Activated gamma-delta T cell treated with Interleukin-2 at 50 U/mL for 16 hours (primary cell): ENCODE results near the gene CNOT6.
"Not testable (repeated sequence)": the region's sequence is repeated elsewhere in the genome, so short reads cannot be mapped to it uniquely, and the experiment has no call there.

Experiments used
- DNase-seq: peaks from one replicate; pipeline ENCODE4 v3.0.0-alpha.2; 2020

Gene CNOT6

GRCh38 chr5:180494060-180494509, at the start of gene CNOT6:
CNOT6 (plus strand) TSS chr5:180494379; CDS start chr5:180529277, 34,898 bp downstream.
- peak; percentile 95 for DNase-seq

- DNase-seq, result no peak
Observed at GRCh38 chr5:180454752-180455151, 39.4 kb upstream of the CNOT6 start.

GRCh38 chr5:180455872-180456271, 38.3 kb upstream of the CNOT6 start:
- DNase-seq, result no peak

GRCh38 chr5:180456792-180457191, 37.4 kb upstream of the CNOT6 start:
- DNase-seq, result no peak

GRCh38 chr5:180458852-180459673, 35.1 kb upstream of the CNOT6 start:
- not testable (repeated sequence) for DNase-seq

GRCh38 chr5:180459674-180460142, 34.5 kb upstream of the CNOT6 start:
- not testable (repeated sequence) for DNase-seq

- DNase-seq, result no peak
Observed at GRCh38 chr5:180460834-180461233, 33.3 kb upstream of the CNOT6 start.

GRCh38 chr5:180461303-180461702, 32.9 kb upstream of the CNOT6 start:
- DNase-seq, result no peak

GRCh38 chr5:180463216-180463900, 30.8 kb upstream of the CNOT6 start:
- DNase-seq, result no peak

GRCh38 chr5:180463916-180464602, 30.1 kb upstream of the CNOT6 start:
- no peak for DNase-seq

- DNase-seq, result no peak
Observed at GRCh38 chr5:180464603-180464970, 29.6 kb upstream of the CNOT6 start.

GRCh38 chr5:180465052-180465451, 29.1 kb upstream of the CNOT6 start:
- not testable (repeated sequence) for DNase-seq

GRCh38 chr5:180466316-180466715, 27.9 kb upstream of the CNOT6 start:
- DNase-seq, result no peak

GRCh38 chr5:180467028-180467975, 26.9 kb upstream of the CNOT6 start:
- no peak for DNase-seq

- DNase-seq, result no peak
Observed at GRCh38 chr5:180467989-180468731, 26.0 kb upstream of the CNOT6 start.

GRCh38 chr5:180468732-180469585, 25.2 kb upstream of the CNOT6 start:
- DNase-seq, result no peak

- no peak for DNase-seq
Observed at GRCh38 chr5:180469586-180469865, 24.7 kb upstream of the CNOT6 start.

GRCh38 chr5:180469866-180470265, 24.3 kb upstream of the CNOT6 start:
- no peak for DNase-seq

- no peak for DNase-seq
Observed at GRCh38 chr5:180470361-180470760, 23.8 kb upstream of the CNOT6 start.

GRCh38 chr5:180470966-180471582, 23.1 kb upstream of the CNOT6 start:
- peak; percentile 58 for DNase-seq
